ENCODE measurements around the gene ARHGAP35.
"Not testable (repeated sequence)": the region's sequence is repeated elsewhere in the genome, so short reads cannot be mapped to it uniquely, and the experiment has no call there.

The ARHGAP35 gene

DNA sequence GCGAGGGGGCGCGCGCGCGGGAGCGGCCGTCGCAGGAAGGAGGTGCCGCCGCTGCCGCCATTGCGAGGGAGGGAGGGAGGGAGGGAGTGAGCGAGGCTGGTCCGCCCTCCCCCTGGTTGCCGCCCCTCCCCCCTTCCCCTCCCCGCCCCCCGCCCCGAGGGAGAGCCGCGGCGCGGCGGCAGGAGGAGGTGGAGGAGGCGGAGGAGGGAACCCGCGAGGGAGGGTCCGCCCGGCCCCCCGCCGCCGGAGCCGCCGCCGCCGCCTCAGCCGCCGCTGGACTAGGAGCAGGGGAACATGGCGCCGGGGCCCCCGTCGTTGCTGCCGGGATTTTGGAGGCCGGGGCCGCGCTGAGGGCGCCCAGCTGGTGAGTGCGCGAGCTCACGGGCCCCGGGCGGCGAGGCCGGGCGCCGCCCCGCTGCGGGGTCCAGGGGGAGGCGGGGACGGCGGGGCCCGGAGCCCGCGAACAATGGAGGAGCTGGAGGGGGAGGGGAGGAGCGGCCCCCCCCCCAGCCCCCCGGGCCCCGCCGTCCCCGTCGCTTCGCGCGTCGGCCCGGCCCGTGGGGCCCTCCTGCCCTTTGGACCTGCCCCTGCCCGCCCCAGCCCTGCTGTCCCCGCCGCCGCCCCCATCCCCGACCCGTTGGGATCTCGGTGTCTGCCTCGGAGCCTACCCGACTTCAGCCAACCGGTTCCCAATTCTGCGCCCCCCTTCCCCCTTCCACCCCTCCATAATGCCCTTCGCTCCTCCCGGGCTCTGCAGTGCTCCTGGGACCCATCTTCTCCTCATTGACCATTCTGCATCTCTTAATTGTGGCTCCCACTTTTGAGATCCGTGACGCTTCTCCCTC is at the start of gene ARHGAP35:
Gene ARHGAP35, plus strand, starts transcription at position 152 of the 845 bp plus-strand sequence. CDS start 57,679 bp downstream, outside the sequence.
- DNase-seq: peak; percentile 42

DNA sequence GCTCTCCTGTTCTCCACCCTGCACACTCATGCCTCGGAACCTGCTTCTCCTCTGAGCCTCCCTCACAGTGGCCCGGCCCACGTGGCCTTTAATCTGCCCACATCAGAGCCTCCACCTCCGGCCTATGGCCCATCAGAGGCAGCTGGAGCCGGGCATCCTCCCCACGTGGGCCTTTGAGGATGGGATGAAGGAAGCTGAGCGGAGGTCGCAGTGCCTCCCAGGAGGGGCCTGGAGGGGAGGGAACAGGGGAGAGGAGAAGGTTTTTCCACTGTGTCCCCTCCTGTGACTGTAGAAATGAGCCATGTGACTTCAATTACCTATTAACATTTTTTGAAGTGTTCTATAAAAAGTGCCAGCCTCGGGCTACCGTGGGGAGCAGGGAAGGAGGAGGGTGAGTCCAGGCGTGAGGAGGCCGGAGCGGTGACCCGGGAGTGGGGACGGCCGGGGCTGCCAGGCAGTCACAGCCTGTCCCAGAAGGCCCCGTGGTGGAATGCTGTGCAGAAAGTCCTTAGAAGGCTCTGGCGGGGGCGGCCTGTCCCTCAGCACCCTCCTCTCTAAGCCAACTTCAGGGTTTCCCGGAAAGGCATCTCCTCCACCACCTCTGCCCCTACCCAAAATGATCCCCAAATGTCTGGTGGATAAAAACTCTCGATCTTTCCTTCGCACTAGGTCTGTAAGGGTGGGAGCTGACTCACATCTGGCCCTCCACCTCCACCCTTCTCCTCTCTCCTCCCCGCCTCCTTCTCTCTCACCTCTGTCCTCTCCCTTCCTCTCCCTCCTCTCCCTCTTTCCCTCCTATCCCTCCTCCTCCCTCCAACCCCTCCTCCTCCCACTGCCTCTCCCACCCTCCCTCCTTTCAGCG is 47.6 kb upstream of the ARHGAP35 start:
- DNase-seq: no peak

DNA sequence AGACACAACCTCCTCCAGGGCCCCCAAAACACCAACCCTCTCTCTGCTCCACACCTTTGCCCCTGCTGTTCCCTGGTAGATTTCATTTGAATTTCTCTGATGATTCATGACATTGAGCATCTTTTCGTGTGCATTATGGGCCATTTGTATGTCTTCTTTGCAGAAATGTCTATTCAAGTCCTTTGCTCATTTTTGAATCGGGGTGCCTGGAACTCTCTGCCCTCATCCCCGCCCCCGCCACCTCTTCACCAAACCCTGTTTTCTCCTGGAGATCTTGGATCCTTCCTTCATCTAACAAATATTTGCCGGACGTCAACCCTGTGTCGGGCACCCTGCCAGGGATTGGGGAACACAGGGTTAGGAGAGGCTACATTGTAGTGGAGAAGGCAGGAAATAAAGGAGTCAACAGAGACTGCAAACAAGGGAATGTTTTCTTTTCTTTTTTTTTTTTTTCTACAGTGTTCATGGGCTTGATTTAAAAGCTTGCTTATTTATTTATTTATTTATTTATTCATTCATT is 46.9 kb upstream of the ARHGAP35 start:
- peak; percentile 19 for DNase-seq

DNA sequence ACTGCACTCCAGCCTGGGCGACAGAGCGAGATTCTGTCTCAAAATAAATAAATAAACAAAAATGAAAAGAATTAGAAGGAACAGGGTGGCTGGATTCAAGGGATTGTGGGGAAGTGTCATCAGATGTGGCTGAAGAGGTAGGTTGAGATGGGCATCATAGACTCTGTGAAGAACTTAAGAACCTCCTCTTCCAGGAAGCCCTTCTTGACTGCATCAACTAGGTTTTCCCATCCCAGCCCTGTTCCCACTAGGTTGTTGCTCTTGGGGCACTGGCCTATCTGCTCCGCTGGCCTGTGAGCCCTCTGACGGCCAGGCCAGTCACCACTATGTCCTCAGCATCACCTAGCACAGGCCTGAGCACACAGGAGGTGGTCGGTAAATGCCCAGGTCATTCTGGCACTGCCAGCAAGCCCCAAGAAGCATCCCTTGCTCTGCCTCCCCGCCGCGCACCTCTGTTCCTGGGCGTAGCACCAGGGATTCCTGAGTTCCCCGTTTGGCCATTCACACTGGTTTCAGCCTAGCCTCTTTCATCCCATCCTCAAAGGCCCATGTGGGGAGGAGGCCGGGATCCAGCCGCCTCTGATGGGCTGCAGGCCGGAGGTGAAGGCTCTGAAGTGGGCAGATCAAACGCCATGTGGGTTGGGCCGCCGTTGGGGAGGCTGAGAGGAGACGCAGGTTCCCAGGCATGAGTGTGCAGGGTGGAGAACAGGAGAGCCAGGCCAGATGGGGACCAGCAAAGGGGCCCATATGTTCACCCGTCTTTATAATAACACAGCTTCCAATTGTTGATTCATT is 44.8 kb upstream of the ARHGAP35 start:
- no peak for DNase-seq

DNA sequence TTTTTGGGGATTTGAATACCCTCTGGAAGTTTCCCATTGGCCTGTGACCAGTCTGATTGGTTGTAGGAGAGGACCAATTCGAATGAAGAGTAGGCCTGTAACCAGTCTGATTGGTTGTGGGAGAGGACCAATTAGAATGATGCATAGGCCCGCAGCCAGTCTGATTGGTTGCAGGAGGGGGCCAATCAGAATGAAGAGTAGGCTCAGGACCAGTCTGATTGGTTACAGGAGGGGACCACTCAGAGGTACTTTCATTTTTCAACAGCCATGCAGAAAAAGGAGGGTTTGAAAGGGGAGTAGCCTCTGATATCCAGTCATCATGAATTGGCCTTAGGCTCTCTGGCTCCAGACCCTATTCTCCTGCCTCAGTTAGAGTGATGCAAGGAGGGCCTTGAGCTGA is 42.0 kb upstream of the ARHGAP35 start:
- DNase-seq: no peak

DNA sequence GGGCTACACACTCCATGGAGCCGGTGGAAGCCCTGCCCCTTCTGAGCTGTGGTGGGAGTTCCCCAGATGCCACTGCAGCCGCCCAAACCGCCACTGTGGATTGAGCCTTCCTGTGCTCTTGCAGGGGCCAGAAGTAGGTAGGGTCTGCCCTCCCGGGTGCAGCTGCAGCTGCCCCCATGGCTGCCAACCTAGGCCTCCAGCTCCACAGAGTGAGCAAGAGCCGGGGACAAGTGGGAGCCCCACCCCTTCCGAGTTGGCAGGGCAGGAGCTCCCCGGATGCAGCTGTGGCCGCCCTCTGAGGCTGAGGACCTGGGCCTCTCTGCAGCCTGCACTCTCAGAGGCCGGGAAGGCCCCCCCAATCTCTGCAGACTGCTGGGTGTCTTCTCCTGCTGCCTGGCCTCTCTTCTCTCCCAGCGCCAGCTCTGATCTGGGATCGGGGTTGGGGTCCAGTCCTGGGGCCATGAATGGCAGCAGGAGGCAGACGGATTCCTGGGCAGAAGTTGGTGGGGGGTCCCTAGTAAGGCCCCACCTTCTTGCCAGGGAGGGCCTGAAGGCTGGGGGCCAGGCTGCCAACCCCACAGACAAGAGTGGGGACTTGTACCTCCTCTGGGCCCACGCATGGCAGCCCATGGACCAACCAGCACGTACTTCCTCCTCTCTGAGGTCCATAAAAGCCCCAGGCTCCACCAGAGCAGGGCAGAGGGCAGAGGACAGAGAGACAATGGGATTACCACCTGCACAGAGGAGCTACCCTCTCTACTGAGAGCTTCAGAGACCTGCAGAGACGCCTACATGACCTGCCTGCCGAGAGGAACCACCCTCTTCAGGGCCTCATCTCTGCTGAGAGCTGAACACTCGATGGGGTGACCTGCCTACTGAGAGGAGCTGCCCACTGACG is 39.0 kb upstream of the ARHGAP35 start:
- DNase-seq: peak; percentile 69

DNA sequence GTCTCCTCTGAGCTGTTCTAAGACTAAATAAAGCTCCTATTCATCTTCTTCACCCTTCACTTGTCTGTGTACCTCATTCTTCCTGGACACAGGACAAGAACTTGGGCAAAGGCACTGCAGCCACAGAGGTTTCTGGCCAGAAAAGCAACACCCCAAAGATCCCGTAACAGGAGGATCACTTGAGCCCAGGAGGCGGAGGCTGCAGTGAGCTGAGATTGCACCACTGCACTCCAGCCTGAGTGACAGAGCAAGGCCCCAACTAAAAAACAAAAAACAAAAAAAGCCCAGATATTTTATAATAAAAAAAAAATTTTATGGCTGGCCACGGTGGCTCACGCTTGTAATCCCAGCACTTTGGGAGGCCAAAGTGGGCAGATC is 38.4 kb upstream of the ARHGAP35 start:
- not testable (repeated sequence) for DNase-seq

DNA sequence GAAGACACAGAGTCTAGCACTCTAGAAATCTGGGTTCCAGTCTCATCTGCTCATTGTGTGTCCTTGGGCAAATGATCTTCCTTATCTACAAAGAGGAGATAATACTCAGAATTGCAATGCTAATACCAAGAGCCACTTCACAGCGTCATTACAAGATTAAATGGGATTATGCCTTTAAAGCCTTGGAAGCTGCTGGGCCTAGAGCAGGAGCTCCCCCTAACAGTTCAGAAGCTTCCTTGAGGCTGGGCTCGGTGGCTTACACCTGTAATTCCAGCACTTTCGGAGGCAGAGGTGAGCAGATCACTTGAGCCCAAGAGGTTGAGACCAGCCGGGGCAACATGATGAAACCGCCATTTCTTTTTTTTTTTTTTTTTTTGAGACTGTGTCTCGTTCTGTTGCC is 37.7 kb upstream of the ARHGAP35 start:
- DNase-seq: no peak

DNA sequence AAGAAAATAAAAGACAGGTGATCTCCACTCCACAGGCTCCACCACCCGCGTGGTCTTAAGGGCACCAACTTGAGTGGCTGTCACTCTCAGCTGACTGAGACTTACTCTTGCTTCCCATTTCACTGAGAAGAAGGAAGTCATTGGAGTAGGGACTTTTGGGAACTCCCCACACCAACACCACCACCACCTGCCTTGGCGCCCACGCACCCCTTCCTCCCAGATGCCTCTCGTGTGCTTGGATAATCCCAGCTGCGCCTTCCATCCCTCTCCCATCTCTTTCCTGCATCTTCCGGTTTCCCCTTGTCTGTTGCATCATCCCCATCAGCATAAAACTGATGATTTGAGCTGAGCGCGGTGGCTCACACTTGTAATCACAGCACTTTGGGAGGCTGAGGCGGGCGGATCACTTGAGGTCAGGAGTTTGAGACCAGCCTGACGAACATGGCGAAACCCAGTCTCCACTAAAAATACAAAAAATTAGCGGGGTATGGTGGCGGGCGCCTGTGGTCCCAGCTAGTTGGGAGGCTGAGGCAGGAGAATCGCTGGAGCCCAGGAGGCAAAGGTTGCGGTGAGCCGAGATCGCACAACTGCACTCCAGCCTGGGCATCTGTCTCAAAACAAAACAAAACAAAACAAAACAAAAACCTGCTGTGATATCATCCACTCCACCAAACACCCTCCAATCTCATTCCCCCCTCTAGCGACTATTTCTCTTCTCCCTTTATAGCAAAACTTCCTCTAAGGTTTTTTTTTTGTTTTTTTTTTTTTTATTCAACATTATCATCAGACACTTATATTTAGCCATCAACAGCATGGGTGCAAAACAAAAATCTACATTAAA is 35.7 kb upstream of the ARHGAP35 start:
- no peak for DNase-seq

DNA sequence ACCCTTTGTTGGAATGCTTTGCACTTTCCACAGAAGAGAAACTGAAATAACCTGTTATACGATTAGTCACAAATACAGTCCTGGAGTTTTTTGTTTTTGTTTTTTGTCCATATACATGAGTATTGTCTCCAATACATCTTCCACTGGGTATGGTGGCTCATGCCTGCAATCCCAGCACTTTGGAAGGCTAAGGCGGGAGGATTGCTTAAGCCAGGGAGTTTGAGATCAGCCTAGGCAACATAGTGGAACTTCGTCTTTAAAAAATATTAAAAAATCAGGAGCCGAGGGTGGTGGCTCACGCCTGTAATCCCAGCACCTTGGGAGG is 35.1 kb upstream of the ARHGAP35 start:
- no peak for DNase-seq

DNA sequence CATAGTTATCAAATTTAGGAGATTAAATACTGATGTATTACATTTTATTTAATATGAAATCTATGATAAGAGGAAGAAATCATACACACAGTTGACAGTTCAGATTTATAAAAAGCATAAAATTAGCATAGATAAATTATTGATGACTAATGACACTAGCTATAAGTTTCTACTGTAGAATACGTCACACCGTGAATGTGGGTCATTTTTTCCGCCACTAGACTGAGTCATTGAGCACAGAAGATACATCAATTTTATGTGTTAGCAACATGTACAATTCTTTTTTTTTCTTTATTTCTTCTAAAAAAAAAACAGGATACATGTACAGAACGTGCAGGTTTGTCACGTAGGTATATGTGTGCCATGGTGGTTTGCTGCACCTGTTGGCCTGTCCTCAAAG is 32.3 kb upstream of the ARHGAP35 start:
- no peak for DNase-seq

DNA sequence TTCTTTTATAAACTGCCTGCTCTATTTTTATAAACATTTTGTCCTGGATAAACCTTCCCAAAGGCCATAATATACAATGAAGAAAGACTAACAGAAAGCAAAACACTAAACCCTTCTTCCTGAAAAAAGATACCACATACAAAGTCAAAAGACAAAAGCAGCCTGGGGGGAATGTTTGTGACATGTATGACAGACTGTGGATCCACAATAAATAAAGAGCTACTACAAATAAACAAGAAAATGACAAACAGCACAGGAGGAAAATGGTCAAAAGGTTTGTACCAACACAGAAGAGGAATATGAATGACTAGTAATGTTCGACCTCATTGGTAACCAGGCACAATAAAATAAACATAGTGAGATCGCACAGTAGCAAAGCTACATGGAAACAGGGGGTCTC is 29.9 kb upstream of the ARHGAP35 start:
- no peak for DNase-seq

DNA sequence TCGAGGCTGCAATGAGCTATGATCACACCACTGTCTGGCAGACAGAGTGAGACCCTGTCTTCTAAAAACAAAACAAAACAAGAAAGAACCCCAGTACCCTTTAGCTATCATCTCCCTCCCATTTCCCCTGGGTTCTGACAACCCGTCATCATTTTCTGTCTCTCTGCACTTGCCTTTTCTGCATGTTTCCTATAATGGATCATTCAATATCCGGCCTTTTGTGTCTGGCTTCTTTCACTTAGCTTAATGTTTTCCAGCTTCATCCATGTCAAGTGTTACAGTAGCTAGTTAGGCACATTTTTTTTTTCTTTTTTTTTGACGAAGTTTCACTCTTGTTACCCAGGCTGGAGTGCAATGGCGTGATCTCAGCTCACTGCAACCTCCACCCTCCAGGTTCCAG is 26.7 kb upstream of the ARHGAP35 start:
- DNase-seq: no peak

DNA sequence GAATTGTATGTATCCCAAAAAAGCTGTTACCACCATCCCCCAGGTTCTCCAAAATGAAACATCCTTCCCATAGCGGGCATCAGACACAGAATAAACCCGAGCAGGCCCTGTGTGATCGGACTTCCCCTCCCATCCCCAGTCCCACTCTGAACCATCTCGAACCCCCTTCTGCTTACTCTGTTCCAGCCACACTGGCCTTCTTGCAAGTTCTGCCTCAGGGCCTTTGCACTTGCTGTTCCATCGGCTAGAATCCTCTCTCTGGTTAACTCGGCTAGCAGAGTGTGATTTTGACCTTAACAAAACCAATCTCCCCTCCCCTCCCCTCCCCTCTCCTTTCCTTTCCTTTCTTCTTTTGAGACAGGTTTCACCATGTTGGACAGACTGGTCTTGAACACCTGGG is 25.8 kb upstream of the ARHGAP35 start:
- no peak for DNase-seq

DNA sequence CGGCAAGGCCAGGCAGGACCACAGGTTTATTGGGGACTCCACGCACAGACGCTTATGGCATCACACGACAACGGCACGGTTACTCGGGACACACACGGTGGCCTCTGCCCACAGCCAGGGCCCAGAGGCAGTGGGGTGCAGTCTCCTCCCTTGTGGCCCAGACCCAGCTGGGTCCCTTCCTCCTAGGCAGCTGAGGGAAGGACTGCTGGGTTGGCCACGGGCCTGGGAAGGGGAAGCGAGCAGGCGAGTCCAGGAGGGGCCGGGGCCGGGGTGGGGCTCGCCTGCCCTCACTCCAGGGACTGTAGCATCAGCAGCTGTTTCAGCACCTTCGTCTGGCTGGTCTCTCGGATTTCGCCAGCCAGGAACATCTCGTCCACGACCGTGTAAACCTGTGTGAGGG is 22.6 kb upstream of the ARHGAP35 start:
- DNase-seq: no peak

DNA sequence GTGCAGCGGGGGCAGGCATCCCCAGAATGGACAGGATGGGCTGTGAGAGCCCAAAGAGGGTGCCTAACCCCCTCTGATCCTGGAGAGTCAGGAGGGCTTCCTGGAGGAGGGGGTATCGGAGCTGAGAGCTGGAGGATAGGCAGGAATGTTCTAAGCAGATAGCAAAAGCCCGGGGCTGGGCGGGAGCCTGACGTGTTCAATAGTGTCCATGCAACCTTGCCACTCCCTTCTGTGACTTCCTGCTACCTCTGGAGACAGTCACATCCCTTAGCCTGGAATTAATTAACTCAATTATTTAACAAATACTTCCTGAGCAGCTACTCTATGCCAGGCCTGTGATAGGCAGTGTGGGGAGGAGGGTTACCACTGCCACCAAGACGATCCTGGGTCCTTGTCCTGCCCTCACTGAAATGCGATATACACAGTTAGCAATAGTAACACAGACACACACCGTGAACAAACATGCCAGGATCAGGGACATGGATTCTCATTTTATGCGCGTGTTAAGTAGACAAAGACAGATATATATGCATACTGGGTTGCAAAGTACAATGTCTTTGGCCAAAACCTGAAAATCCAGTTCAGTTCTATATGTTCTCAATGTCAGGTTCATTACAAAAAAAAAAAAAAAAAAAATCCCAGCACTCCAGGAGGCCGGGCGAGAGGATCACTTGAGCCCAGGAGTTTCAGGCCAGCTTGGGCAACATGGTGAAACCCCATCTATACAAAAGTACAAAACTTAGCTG is 20.9 kb upstream of the ARHGAP35 start:
- no peak for DNase-seq

DNA sequence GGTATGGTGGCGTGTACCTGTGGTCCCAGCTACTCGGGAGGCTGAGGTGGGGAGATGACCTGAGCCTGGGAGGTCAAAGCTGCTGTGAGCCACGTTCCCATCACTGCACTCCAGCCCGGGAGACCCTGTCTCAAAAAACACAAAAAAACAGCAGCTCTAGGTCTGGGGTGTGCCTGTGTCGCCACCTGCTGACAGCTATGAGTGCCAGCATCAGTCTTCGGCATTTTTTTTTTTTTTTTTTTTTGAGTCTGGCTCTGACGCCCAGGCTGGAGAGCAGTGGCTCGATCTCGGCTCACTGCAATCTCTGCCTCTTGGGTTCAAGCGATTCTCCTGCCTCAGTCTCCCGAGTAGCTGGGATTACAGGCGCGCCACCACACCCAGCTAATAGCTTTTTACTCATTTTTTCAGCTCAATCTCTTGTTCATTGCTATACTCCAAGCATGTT is 20.3 kb upstream of the ARHGAP35 start:
- DNase-seq: peak; percentile 76

DNA sequence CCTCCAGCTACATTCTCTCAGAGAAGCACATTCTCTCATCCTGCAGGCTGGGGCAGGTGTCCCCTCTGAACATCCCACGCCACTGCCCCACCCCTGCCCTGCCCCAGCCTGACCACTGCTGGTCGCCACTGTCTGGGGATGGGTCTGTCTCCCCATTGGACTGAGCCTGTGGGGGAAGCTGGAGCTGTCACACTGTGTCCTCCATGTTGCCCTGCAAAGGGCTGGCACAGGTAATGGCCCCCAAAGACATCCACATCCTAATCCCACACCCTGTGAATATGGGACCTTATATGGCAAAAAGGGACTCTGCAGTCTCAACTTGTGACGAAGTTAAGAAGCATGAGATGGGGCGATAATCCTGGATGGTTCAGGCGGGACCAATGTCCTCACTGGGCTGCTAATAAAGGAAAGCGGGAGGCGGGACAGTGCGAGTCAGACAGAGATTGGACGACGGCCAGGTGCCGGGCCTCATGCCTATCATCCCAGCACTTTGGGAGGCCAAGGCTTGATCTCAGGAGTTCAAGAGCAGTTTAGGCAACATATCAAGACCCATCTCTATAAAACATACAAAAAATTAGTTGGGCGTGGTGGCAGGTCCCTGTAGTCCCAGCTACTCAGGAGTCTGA is 19.2 kb upstream of the ARHGAP35 start:
- DNase-seq: no peak

DNA sequence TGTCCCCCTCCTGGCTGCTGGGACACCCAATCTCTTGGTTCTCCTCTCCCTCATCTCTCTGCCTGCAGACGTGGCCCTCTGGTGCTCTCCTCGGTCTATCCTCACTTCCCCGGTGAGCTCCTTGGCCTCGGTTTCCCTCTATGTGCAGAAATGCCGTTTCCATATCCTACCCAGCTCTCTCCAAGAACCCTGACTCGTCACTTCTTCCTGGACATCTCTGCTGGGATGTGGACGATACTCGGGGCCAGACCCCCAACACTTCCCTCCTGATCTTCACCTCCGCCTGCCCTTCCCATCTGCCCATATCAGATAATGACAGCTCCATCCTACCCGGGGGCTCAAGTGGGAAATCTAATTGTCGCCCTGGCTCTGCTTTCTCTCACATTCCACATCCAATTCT is 18.0 kb upstream of the ARHGAP35 start:
- no peak for DNase-seq

DNA sequence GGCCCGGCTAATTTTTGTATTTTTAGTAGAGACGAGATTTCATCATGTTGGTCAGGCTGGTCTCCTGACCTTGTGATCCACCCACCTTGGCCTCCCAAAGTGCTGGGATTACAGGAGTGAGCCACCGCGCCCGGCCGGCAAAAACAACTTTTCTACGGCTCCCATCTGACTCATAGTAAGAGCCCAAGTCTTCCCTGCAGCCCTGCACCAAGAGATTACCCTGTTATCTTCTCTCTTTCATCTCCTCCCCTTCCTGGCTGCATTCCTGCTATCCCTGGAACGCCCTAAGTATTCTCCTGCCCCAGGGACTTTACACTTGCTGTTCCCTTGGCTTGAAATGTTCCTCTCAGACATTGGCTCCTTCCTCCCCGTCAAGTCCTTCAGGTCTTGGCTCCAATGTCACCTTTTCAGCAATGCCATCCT is 16.7 kb upstream of the ARHGAP35 start:
- DNase-seq: no peak
